ENCODE data around the gene TLDC2.

TLDC2 gene

DNA sequence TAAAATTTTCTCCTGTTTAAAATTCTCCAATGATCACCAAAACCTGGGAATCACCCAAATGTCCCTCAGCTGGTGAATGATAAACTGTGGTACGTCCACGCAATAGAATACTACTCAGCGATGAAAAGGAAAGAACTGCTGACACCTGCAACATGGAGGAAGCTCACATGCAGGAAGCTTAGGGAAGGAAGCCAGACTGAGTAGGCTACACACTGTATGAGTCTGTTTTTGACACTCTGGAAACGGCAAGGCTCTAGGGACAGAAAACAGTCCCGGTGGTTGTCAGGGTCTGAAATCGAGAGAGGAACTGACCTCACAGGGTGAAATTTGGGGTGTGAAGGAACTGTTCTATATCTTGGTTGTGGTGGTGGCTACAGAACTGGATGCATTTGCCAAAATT lies 25.2 kb upstream of the TLDC2 start:
- no peak for FAIRE-seq

- FAIRE-seq = no peak
Measured at GRCh38 chr20:36851490-36851889, 24.4 kb upstream of the TLDC2 start.

GRCh38 chr20:36852187-36852586 lies 23.8 kb upstream of the TLDC2 start:
- no peak for FAIRE-seq

DNA sequence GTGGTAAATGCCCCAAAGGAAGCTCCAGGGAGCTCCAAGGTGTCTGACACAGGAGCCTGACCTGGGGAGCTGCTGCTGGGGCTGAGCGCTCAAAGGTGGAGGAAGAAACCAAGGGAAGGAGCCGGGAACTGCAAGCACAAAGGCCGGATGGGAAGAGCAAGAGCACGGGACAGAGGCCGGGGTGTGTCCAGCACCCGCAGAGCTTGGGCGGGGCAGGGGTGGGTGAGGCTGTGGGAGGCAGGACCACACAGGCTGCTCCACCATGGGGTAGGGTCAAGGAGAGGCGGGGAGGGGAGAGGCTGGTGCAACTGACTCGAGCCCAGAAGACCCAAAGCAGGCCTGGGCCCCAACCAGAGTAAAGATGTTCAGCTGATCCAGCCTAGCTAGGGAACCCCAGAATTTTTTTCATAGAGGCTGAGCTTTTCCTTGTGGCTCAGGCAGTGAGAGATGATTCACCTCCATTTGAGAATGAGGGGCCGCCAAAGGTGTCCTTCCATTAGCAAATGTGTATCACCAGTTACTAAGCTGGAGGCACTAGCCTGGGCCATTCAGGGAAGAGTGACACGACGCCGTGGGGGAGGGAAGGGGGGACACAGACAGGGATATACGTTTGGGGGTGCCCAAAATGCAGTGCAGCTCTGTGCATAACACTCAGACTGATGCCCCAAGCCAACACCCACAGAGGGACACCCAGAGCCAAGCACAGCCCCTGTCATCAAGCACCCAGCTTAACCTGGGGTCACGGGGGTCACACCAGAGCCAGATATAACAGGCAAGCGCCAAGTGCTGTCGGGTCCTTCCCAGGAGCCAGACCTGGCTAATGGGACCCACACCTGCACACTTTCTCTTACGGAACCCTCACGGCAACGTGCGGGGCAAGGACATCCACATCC lies 21.3 kb upstream of the TLDC2 start:
- no peak for FAIRE-seq

GRCh38 chr20:36855241-36855657 lies 20.7 kb upstream of the TLDC2 start:
- FAIRE-seq = no peak

DNA sequence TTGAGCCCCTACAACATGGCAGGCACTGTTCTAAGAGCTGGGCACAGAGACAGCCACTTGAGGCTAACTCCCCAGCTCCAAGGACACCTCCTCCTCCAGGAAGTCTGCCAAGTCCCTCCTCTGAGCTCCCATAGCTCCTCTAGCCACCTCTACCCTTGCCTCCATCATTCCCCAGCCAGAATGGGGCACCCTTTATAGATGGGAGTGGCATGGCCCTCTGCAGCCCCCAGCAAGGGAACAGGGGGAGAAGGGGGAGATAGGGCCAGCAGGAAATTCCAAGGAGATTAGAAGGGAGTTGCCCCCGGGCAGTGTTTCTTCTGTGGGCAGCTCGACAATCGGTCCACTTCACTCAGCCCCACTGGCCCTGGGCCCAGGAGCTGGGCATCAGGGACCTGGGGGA lies 19.7 kb upstream of the TLDC2 start:
- no peak for FAIRE-seq

GRCh38 chr20:36856691-36857635 lies 19.0 kb upstream of the TLDC2 start:
- FAIRE-seq = no peak

- FAIRE-seq = no peak
Measured at GRCh38 chr20:36859282-36859555, 16.7 kb upstream of the TLDC2 start.

GRCh38 chr20:36859700-36860330 lies 16.1 kb upstream of the TLDC2 start:
- FAIRE-seq = no peak

GRCh38 chr20:36860339-36860738 lies 15.6 kb upstream of the TLDC2 start:
- FAIRE-seq = no peak

GRCh38 chr20:36860811-36861624 lies 14.9 kb upstream of the TLDC2 start:
- no peak for FAIRE-seq

- FAIRE-seq = no peak
Measured at GRCh38 chr20:36861625-36861874, 14.4 kb upstream of the TLDC2 start.

DNA sequence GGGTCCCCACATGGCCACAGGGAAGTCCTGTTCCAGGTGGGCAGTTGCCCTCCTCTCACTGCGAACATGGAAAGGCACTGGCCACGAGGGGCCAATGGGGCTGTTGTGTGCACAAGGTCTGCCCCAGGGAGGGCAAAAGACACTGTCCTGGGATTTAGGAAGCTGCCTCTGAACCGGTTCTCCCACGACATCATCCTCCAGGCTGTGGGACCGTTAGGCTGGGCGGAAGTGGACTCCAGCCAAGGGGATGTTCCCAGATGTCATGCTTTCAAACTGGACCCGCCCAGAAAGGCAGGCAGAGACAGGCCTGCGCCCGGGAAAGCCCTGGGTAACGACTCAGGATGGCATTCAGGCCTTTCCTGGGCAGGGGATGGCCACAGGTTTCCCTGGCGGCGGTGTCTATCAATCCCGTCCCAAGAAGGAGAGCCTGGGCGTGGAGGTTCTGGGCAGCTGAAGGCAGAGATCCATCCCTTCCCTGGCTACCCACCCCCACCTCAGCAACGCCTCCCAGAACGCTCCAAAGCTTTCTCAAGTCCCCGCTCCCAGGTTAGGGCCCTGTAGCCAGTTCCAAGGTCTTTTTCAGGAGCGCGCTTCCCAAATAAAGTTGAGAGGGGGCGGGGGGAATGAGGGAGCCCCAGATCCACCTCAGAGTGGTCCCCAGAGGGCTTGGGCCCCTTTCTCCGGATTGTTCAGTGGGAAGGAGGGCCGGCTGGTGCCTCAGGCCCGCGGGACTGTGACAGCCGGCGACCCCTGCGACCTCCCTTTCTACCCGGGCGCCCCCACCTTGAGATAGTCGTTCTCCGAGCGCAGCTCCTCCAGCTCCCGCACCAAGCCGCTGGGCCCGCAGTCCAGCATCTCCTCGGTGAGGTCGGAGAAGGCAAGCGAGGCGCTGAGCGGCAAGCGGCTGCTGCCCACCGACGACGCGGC lies 13.8 kb upstream of the TLDC2 start:
- FAIRE-seq = no peak

GRCh38 chr20:36862857-36863668 lies 12.9 kb upstream of the TLDC2 start:
- no peak for FAIRE-seq

DNA sequence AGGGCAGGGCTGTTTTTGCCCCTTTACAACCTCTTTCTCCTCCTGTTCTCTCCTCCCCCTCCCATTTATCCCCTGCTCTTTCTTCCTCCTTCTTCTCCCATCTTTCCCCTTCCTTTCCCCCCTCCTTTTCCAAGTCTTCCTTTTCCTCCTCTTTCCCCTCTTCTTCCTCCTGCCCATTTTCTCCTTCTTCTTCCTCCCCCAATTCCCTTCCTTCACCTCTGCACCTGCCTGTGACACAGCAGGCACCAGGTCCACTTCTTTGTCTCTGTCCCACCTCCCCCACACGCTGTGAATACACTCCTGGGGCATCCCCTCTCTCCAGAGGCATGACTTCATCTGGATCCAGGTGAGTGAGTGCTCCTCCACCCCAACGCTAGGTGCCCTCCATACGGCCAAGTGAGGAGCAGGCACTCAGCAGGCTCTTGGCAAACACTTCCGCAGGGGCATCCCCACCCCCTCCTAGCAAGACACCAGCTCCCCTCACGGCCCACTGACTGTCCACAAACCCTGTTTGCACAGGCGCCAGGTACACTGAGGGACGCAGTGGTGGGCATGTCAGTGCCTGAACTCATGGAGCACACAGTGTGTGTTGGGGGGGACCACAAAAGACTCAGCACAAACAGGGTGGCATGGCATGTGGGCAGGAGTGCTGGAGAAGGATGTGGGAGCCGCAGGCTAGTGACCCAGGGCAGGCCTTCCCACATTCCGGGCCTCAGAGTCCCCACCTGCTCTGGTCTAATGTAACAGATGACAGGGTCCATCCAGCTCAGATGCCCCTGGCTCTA lies 10.7 kb upstream of the TLDC2 start:
- FAIRE-seq = no peak

DNA sequence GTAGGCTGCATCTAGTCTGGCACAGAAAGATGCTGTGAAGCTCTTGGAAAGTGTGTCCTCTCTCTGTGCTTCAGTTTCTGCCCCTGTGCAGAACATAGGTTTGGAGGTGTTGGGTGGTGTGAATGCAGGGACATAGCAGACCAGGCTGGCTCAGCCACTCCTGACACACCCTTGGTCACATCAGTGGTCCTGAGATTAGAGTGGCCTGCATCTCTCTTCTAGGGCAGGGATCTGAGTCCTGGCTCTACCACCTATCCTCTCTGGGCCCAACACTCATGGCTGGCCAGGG lies 10.1 kb upstream of the TLDC2 start:
- FAIRE-seq = no peak

DNA sequence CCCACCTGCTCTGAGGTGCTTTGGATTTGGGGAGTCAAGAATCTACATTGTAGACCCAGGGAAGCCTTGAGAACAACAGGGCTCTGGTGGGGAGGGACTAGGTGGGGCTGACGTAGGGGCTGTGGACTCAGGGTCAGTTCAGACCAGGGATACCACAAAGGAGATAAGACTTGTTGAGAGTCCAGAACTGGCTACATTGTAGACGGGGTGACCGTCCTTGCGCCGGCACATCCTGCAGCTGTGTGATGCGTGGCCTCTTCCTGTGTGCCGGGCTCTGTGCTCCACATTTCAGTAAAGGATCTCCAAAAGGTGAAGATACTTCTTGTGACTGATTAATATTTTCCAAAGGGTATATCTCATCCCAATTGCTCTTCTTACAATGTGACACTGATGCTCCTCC lies 9.8 kb upstream of the TLDC2 start:
- no peak for FAIRE-seq

- no peak for FAIRE-seq
Measured at GRCh38 chr20:36866681-36867495, 9.1 kb upstream of the TLDC2 start.

Measured in islet of Langerhans (tissue), 1 donor.